22Rv1 (cell line): ENCODE results near the gene ABLIM2.

ENCODE experiments used
- H3K27ac ChIP-seq: fragments of 450-650 bp; 2 replicates; pipeline ENCODE4 v1.5.1; 2017
- CTCF ChIP-seq: fragments of 450-650 bp; IDR thresholded peaks from 2 replicates; pipeline ENCODE4 v1.5.1; 2017; ENCODE audit warnings: mild to moderate bottlenecking
- ZFX ChIP-seq: fragments of 450-650 bp; IDR thresholded peaks from 2 replicates; pipeline ENCODE4 v1.6.1; 2017; ENCODE audit warnings: antibody characterized with exemption, borderline replicate concordance

ABLIM2 gene

GRCh38 chr4:8198206-8198905, 39.7 kb upstream of the ABLIM2 start:
- H3K27ac ChIP-seq: peak overlapping the region; percentile 44
- TF ChIP-seq ZFX: no peak
- no peak for TF ChIP-seq CTCF

GRCh38 chr4:8197521-8197920, 38.9 kb upstream of the ABLIM2 start:
- H3K27ac ChIP-seq: no peak overlapping the region
- TF ChIP-seq ZFX: no peak
- TF ChIP-seq CTCF: no peak

GRCh38 chr4:8195841-8196458, 37.3 kb upstream of the ABLIM2 start:
- no peak overlapping the region for H3K27ac ChIP-seq
- TF ChIP-seq ZFX (no peak), CTCF (no peak)

GRCh38 chr4:8195431-8195830, 36.8 kb upstream of the ABLIM2 start:
- no peak overlapping the region for H3K27ac ChIP-seq
- no peak for TF ChIP-seq ZFX
- no peak for TF ChIP-seq CTCF

- H3K27ac ChIP-seq: no peak overlapping the region
Observed at GRCh38 chr4:8194306-8195242, 36.0 kb upstream of the ABLIM2 start.

More at GRCh38 chr4:8194306-8195242, 36.0 kb upstream of the ABLIM2 start:
- TF ChIP-seq ZFX (no peak), CTCF (no peak)
